GM18505 (cell line): Measurements from ENCODE around the gene FBLN5.

Experiments
- ATAC-seq: cut with Tn5 transposase; IDR thresholded peaks from one replicate; pipeline ENCODE4 v1.9.1; 2021; ENCODE audit not compliant: unreplicated experiment
- POLR2A ChIP-seq: IDR thresholded peaks from 4 replicates; pipeline ENCODE4 v1.6.1; 2011; ENCODE audit warnings: borderline replicate concordance; ENCODE audit not compliant: insufficient read depth, insufficient read length; ENCODE audit errors: extremely low read depth

The FBLN5 gene

GRCh38 chr14:91961297-91962220, 14.1 kb upstream of the FBLN5 start:
- no peak for ATAC-seq
- no peak for TF ChIP-seq POLR2A

- TF ChIP-seq POLR2A, result no peak
- ATAC-seq, result no peak
Observed at GRCh38 chr14:91957876-91958313, 10.4 kb upstream of the FBLN5 start.

- TF ChIP-seq POLR2A, result no peak
- ATAC-seq, result no peak
Observed at GRCh38 chr14:91956616-91957015, 9.1 kb upstream of the FBLN5 start.

- no peak for TF ChIP-seq POLR2A
- no peak for ATAC-seq
Observed at GRCh38 chr14:91955168-91955567, 7.7 kb upstream of the FBLN5 start.

DNA sequence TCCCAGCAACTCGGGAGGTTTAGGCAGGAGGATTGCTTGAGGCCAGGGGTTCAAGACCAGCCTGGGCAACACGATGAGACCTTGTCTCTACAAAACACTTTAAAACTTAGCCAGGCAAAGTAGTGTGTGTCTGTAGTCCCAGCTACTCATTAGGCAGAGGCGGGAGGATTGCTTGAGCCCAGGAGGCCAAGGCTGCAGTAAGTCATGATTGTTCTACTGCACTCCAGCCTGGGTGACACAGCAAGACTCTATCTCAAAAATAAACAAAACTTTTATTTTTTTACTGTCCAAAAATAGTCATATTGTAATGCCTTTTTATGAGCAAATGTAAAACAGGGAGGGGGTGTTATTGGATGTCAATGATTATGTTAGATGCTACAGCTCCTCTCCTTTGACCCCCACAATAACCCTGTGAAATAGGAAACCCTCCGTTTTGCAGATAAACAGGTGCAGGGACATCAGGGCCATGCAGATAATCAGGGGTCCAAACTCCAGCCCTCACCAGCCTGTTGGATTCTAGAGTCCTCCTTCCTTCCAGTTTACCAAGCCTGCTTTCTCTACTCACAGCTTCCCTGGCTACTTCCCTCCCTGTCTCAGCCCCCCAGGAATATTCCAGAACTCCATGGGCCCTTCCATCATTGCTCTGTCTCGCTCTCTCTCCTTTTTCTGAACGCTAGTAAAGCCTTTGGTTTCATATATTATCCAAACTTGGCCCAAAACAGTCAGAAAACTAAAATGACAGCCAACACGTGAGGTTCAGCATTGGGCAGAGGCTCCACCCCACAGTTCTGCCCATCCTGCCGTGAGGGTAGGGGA, 5.9 kb upstream of the FBLN5 start:
- TF ChIP-seq POLR2A, result no peak
- ATAC-seq, result no peak

DNA sequence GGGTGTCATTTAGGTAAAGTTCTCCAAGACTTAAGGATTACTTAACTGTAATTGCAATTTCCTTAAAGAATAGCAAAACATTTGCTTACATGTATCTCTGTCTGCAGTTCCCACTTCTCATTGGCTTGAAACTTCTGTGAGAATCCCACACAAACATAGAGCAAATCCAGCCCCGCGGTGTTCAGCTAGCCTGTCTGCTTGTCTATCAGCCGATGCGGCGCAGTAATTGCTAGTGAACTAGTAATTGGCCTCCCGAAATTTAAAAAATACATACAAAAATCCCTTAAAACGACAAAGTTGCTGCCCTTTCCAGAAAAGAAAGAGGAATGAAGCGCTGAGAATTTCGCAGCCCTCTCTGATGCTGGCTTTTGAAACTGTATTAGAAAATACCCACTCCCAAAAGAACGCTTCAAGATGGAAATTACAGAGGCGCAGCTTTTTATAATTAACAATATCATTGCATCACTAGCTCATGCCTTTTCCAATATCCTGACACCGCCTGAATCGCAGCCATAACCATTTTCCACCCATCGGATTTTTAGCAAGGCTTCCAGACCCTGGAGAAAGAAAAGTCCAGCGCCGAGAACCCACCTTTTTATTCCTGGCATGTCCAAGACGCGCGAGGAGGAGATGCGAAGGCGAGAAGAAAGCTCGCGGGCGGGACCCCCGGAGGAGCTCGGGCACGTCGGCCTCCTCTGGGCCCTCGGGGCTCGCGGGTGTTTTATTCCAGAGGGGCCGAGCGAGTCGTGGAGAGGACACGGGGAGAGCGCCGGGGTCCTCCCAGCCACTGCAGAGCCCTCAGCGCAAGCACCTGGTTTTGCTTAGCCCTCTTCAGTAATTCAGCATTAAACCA, 646 bp downstream of the FBLN5 start:
- TF ChIP-seq POLR2A, result no peak
- ATAC-seq, result no peak

- no peak for ATAC-seq
- no peak for TF ChIP-seq POLR2A
Observed at GRCh38 chr14:91945751-91946621, 1.5 kb downstream of the FBLN5 start.

GRCh38 chr14:91942946-91943345, 4.5 kb downstream of the FBLN5 start:
- no peak for ATAC-seq
- TF ChIP-seq POLR2A, result no peak

GRCh38 chr14:91942128-91942527, 5.4 kb downstream of the FBLN5 start:
- TF ChIP-seq POLR2A, result no peak
- ATAC-seq, result no peak

GRCh38 chr14:91940209-91940608, 7.3 kb downstream of the FBLN5 start:
- ATAC-seq, result no peak
- no peak for TF ChIP-seq POLR2A

DNA sequence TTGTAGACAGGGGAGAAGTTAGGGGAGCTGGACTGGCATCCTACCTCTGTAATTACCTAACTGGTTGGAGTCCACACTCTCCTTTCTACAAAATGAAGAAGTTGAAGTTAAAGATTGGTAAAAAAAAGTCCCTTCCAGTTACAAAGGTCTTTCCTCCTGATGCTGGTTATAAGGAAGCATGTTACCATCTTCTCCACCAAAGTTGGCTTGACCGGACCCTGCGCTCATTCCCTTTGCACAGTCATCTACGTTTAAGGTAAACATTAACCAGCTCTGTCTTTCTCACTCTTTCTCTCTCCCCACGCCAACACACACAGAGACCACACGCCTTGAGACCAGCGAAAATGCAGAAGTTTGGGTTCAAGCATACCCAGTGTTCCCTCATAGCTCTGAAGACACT, 11.9 kb downstream of the FBLN5 start:
- TF ChIP-seq POLR2A, result no peak
- ATAC-seq, result no peak

GRCh38 chr14:91934554-91935285, 12.8 kb downstream of the FBLN5 start:
- no peak for ATAC-seq
- no peak for TF ChIP-seq POLR2A

GRCh38 chr14:91931478-91932088, 15.9 kb downstream of the FBLN5 start:
- ATAC-seq, result no peak
- no peak for TF ChIP-seq POLR2A
